ENCODE results near the gene PFKP. TPM values are rescaled to one million over a fixed set of nuclear protein-coding genes. Genes with fewer than 3 reads are reported as not detected.
A peak's percentile ranks its signal among the peaks of the same experiment; 100 is the strongest.
"Not testable (repeated sequence)": the region's sequence is repeated elsewhere in the genome, so short reads cannot be mapped to it uniquely, and the experiment has no call there.

PFKP gene
- total RNA-seq, 2 donors from 2014 or later, result 104 to 116 TPM

GRCh38 chr10:3045471-3046209 lies 21.7 kb upstream of the PFKP start:
- ATAC-seq, result peak; percentile 75
- peak; percentile 30 to 64 for DNase-seq
- intact Hi-C loops (cut with DNase I, micrococcal nuclease), result loop anchor here in 1 of 2 donors (10.0 kb wide), 1 partner anchor 121 kb away; no protein-coding TSS in a partner anchor

- intact Hi-C loops (cut with DNase I, micrococcal nuclease), result loop anchor here in 1 of 2 donors (10.0 kb wide), 1 partner anchor 121 kb away; no protein-coding TSS in a partner anchor
- peak; percentile 28 for ATAC-seq
- no peak for DNase-seq
Observed at GRCh38 chr10:3046210-3046779, 21.1 kb upstream of the PFKP start.

GRCh38 chr10:3046981-3047547 lies 20.3 kb upstream of the PFKP start:
- ATAC-seq (no peak), DNase-seq (no peak)
- intact Hi-C loops (cut with DNase I, micrococcal nuclease), result loop anchor here in 1 of 2 donors (10.0 kb wide), 1 partner anchor 122 kb away; no protein-coding TSS in a partner anchor

- no peak for DNase-seq
- ATAC-seq, result no peak
- intact Hi-C loops (cut with DNase I, micrococcal nuclease), result loop anchor here in 1 of 2 donors (10.0 kb wide), 1 partner anchor 123 kb away; no protein-coding TSS in a partner anchor
Observed at GRCh38 chr10:3047596-3047995, 19.8 kb upstream of the PFKP start.

GRCh38 chr10:3048119-3049019 lies 19.0 kb upstream of the PFKP start:
- no peak for ATAC-seq
- intact Hi-C loops (cut with DNase I, micrococcal nuclease), result loop anchor here in 1 of 2 donors (10.0 kb wide), 1 partner anchor 124 kb away; no protein-coding TSS in a partner anchor
- no peak for DNase-seq

GRCh38 chr10:3051692-3052091 lies 15.7 kb upstream of the PFKP start:
- DNase-seq (no peak), ATAC-seq (no peak)
- intact Hi-C loops (cut with DNase I, micrococcal nuclease), result no loop called here

GRCh38 chr10:3053155-3053554 lies 14.2 kb upstream of the PFKP start:
- ATAC-seq, result no peak
- no peak for DNase-seq
- intact Hi-C loops (cut with DNase I, micrococcal nuclease), result no loop called here

DNA sequence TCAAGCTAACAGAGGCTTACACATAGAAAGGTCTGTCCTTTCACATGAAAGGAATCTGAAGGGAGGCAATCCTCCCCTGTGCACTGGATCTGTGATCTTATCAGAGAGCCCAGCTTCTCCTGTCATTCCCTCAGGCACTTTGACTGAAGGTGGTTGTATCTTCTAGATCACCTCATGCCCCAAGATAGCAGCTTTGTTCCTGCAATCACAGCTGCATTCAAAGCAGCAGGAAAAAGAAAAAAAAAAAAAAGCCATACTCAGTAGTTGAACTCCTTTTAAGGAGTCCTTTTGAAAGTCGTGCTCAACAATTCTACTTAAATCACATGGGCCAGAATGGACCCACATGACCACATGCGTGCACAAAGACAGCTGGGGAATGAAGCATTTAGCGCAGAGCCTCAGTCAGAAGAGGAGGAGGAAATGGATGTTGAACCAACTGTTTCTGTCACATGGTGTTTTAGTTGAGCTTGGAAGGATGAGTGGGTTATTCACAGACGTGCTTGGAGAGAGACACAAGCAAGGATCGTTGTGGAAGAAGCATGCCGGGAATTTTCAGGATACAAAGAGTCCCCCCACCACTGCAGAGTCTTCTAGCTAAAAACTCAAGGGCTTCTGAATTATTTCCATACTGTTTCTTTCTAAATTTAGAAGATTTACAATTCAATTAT lies 13.0 kb upstream of the PFKP start:
- DNase-seq (no peak), ATAC-seq (no peak)
- intact Hi-C loops (cut with DNase I, micrococcal nuclease), result no loop called here

- intact Hi-C loops (cut with DNase I, micrococcal nuclease), result no loop called here
- no peak for ATAC-seq
- DNase-seq, result no peak
Observed at GRCh38 chr10:3054851-3055199, 12.5 kb upstream of the PFKP start.

- no peak for ATAC-seq
- DNase-seq, result no peak
- intact Hi-C loops (cut with DNase I, micrococcal nuclease), result no loop called here
Observed at GRCh38 chr10:3056280-3057037, 10.9 kb upstream of the PFKP start.

DNA sequence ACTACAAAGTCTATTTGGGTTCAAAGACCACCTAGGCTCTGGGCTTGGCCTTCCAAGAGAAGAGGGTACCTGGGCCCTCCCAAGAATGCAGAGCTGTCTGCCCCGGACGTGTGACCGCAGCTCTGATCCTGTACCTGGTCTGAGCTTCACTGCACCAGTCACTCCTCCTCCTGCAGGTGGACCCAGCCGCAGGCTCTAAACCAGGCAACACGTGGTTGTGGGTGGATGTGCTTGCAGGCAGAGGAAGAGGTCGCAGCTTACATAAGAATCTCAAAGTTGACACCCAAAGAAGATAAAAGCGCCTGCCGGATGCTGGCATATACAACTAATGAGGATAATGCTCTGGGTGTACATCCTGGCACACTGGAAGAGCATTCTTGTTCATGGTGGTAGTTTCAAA lies 9.4 kb upstream of the PFKP start:
- ATAC-seq (no peak), DNase-seq (no peak)
- intact Hi-C loops (cut with DNase I, micrococcal nuclease), result no loop called here

DNA sequence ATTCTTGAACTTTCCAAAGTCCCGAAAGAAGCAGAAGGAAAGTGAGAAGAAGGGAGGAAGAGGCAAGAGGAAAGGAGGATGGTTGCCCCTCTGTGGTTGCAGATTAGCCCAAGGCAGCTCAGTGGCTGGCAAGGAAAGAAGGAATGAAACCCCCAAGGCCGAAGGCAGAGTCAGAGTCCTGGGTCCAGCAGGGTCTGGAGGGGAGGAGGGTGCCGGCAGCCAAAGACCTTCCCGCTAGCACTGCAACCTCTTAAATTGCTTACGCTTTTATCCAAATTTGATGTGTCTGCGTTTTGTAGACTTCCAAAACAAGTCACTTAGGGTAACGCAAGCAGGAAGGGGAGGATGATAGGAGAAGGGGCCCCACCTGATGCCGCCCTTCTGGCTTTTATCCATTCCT lies 7.4 kb upstream of the PFKP start:
- no peak for ATAC-seq
- no peak for DNase-seq
- intact Hi-C loops (cut with DNase I, micrococcal nuclease), result no loop called here

- no peak for ATAC-seq
- no peak for DNase-seq
- intact Hi-C loops (cut with DNase I, micrococcal nuclease), result no loop called here
Observed at GRCh38 chr10:3060481-3060889, 6.9 kb upstream of the PFKP start.

DNA sequence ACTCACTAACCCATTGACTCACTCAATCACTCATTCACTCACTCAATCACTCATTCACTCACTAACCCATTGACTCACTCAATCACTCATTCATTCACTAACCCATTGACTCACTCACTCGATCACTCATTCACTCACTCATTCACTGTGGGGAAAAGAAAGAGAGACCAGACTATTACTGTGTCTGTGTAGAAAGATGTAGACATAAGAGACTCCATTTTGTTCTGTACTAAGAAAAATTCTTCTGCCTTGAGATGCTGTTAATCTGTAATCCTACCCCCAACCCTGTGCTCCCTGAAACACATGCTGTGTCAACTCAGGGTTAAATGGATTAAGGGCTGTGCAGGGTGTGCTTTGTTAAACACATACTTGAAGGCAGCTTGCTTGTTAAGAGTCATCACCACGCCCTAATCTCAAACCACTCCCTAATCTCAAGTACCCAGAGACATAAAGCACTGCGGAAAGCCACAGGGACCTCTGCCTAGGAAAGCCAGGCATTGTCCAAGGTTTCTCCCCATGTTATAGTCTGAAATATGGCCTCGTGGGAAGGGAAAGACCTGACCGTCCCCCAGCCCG lies 5.9 kb upstream of the PFKP start:
- ATAC-seq; intact Hi-C loops (cut with DNase I, micrococcal nuclease); DNase-seq: not testable (repeated sequence)

DNA sequence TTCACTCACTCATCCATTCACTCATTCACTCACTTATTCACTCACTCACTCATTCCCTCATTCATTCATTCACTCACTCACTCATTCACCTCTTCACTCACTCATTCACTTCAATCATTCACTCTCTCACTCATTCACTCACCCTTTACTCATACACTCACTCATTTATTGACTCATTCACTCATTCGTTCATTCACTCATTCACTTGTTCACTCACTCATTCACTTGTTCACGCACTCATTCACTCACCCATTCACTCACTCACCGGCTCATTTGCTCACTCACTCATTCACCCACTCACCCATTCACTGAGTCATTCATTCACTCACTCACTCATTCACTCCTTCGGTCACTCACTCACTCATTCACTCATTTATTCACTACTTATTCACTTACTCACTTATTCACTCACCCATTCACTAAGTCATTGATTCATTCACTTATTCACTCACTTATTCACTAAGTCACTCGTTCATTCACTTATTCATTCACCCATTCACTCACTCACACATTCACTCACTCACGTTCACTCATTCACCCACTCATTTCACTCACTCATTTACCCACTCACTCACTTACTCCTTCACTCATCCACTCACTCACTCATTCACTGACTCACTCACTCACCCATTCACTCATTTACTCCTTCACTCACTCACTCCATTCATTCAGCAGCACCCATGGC lies 4.7 kb upstream of the PFKP start:
- DNase-seq, result no peak
- ATAC-seq, result no peak
- intact Hi-C loops (cut with DNase I, micrococcal nuclease), result no loop called here

DNA sequence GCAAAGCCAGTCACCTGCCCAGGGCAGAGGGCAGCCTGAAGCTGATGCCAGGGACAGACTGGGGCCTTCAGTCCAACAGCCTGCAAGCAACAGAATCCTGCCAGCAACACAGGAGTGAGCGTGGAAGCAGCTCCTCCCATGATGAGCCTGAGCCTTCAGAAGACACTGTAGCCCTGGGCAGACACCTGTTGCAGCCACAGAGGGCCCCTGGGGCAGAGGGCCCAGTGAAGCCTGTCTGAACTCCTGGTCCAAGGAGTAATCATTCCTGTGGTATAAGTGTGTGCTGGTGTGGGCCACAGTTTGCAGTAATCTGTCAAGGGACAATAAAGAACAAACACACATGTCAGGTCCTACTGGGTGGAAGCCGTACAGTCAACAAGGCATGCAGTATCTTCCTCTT lies 2.9 kb upstream of the PFKP start:
- ATAC-seq (no peak), DNase-seq (no peak)
- intact Hi-C loops (cut with DNase I, micrococcal nuclease), result no loop called here

DNA sequence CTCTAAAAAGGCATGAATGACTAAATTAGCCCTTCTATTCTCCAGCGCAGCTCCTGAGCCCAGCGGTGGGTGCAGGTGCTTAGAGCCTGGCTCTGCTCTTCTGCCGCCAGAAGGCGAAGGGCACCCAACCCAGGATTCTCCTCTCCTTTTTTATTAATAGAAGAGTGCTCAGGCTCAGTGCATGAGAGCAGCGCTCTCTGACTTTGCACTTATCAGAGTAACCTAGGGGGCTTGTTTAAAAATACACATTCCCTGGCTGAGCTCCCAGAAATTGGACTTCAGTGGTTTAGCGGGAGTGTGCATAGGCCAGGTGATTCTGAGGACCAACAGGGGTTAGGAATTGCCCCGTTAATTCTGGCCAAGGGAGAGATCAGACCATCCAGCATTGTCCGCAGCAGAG lies 1.7 kb upstream of the PFKP start:
- ATAC-seq, result no peak
- no peak for DNase-seq
- intact Hi-C loops (cut with DNase I, micrococcal nuclease), result no loop called here

Data from left colon (tissue), 2 donors.